Gastrocnemius medialis (tissue), 4 donors: ENCODE measurements around the gene NLRC5.

Source experiments
- POLR2A ChIP-seq, 2 donors: fragments of 450-650 bp; IDR thresholded peaks; one replicate each; pipeline ENCODE4 v1.6.1; 2017; ENCODE audit warnings: antibody characterized with exemption in 2 of 2, mild to moderate bottlenecking in 2 of 2, moderate library complexity in 2 of 2
- TF ChIP-seq, protein P1 (sequence below), 5 experiments: fragments of 450-650 bp in 3 of 5; fragments of 200-600 bp in 2 of 5; sonication (generic) in 2 of 5; IDR thresholded peaks in 4 of 5; conservative IDR thresholded peaks in 1 of 5; 1 replicate in 4 of 5; 2 replicates in 1 of 5; pipeline ENCODE4 v1.5.1; 2016 to 2019; ENCODE audit warnings: antibody characterized with exemption in 5 of 5, mild to moderate bottlenecking in 3 of 5, moderate library complexity in 3 of 5

DNA sequence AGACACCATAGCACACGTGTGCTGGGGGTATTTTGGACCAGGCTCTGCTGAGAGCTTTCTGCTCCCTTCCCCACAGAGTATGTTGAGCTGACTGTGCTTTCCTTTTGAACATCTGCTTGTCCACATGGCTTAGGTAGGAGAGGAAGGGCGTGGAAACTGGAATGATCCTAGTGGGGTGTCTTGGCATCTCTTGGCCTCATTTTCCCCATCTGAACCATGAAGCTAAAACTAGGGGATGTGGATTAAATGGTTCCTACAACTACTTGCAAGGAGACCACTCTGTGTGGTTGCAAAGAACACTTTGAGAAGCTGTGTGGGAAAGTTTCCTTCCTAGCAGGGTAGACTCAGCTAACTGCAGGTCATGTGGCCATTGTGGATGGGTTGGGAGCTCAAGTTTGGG, 6.7 kb upstream of the NLRC5 start:
- TF ChIP-seq, protein P1, sequence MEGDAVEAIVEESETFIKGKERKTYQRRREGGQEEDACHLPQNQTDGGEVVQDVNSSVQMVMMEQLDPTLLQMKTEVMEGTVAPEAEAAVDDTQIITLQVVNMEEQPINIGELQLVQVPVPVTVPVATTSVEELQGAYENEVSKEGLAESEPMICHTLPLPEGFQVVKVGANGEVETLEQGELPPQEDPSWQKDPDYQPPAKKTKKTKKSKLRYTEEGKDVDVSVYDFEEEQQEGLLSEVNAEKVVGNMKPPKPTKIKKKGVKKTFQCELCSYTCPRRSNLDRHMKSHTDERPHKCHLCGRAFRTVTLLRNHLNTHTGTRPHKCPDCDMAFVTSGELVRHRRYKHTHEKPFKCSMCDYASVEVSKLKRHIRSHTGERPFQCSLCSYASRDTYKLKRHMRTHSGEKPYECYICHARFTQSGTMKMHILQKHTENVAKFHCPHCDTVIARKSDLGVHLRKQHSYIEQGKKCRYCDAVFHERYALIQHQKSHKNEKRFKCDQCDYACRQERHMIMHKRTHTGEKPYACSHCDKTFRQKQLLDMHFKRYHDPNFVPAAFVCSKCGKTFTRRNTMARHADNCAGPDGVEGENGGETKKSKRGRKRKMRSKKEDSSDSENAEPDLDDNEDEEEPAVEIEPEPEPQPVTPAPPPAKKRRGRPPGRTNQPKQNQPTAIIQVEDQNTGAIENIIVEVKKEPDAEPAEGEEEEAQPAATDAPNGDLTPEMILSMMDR (IDR thresholded peaks at IDR 0.05 in 4 of 5, conservative IDR thresholded peaks at IDR 0.05 in 1 of 5) = no peak
- TF ChIP-seq POLR2A (IDR thresholded peaks at IDR 0.05) = no peak
